Left kidney (tissue), 2 donors: Measurements from ENCODE around the gene UBXN6. TPM values are rescaled to one million over a fixed set of nuclear protein-coding genes. Genes with fewer than 3 reads are reported as not detected.
A peak's percentile ranks its signal among the peaks of the same experiment; 100 is the strongest.

ENCODE experiments used
- DNase-seq: peaks from one replicate; pipeline ENCODE4 v3.0.0-alpha.2; 2013
- polyA plus RNA-seq: library from polyadenylated mRNA; unstranded; fragments of 120-200 nt; gene quantifications from one replicate; pipeline ENCODE4 v1.2.1, GENCODE V29; 2013; ENCODE audit not compliant: insufficient read length

The UBXN6 gene
- polyA plus RNA-seq, 1 donor: 90.3 TPM

DNA sequence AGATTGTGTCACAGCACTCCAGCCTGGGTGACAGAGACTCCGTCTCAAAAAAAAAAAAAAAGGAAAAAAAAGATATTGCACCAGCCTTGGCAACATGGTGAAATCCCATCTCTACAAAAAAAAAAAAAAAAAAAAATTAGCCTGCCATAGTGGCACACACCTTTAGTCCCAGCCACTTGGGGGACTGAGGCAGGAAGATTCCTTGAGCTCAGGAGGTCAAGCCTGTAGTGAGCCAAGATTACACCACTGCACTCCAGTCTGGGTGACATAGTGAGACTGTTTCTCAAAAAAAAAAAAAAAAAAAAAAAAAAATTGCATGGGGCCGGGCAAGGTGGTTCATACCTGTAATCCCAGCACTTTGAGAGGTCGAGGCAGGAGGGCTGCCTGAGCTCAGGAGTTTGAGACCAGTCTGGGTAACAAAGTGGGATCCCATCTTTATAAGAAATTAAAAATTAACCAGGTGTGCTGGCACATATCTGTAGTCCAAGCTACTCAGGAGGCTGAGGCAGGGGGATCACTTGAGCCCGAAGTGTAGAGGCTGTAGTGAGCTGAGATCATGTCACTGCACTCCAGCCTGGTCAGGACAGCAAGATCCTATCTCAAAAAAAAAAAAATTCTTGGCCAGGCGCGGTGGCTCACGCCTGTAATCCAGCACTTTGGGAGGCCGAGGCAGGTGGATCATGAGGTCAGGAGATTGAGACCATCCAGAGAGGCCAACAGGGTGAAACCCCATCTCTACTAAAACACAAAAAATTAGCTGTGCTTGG lies 7.4 kb upstream of the UBXN6 start:
- no peak for DNase-seq

DNA sequence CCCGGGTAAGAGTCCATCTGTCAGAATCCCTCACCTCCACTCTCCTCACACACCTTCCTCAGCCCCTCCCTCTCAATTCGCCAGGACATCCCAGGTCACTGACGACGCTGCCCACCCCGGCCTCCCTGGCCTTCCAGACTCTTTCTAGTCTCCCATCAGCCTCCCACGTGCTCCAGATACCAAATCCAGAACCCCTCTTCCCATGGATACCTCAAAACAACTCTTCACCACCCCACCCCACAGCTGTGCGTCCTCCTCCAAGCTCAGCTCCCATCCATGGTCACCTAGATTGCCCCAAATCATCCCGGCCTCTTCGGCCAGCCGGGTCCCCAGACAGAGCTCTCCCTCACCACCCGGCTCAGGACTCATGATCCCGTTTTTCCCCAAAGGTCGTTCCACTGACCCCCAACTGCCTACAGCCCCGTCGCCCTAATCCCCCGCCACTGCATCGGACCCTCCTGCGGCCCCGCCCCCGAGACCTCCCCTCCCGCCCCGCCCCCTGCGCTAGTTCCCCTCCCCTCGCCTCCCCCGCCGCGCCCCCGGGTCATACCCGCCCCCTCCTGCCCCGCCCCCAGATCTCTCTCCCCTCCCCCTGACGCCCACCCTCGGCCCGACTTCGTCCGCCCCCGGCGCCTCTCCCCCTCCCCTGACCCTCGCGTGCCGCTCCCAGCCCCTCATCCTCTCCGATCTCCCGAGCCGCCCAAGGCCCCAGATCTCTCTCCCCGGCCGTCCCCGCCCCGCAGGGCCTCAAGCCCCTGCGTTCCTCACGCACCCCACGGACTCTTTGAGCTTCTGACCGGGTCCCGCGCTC lies 546 bp downstream of the UBXN6 start:
- no peak for DNase-seq

DNA sequence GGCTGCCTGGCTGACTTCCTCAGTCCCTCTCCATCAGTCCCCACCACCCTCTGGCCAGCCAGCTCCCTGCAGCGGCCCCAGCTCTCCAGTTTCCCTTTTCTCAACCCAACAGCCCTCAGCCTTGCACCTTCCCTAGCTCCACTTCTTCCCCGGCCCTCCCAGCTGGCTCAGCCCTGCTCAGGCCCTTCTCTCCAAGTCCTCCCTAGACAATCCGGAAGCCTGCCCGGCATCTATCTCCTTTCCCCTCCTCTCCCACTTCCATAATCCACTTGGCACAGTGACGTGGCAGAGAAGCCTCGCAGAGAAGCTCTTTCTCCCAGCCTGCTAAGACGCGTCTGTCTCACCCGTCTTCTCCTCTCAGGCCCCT lies 1.1 kb downstream of the UBXN6 start:
- no peak for DNase-seq

DNA sequence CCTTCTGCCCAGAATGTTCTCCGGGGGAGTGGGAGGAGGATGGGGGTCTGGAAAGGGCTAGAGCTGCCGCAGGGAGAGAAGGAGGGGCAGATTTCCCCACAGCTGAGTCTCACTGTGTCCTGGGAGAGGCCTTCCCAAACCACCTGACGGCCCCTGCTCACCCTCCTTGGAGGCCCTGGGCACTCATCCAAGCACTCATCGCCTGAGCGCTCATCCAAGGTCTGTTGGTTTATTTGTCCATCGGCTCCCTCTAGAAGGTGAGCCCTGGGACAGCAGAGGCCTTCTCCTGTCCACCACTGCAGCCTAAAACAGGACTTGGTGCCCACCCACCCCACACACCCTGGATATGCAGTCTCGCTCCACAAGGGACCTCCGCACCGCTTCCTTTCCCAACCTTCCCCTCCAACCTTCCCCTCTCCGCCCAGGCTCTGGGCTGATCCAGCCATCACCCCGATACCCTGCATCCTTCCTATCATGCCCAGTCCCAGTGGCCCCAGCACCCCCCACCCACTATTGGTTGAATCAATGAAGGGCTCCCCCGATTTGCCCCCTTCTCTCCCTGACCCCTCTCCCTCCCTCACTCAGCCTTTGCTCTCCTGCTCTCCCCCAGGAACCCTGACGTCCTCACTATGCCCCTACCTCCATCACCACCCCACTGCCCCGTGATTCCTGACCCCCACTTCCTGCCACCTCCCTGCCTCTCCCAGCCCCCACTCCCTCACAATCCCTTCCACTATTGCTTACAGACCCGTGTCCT lies 1.7 kb downstream of the UBXN6 start:
- DNase-seq: peak; percentile 82

DNA sequence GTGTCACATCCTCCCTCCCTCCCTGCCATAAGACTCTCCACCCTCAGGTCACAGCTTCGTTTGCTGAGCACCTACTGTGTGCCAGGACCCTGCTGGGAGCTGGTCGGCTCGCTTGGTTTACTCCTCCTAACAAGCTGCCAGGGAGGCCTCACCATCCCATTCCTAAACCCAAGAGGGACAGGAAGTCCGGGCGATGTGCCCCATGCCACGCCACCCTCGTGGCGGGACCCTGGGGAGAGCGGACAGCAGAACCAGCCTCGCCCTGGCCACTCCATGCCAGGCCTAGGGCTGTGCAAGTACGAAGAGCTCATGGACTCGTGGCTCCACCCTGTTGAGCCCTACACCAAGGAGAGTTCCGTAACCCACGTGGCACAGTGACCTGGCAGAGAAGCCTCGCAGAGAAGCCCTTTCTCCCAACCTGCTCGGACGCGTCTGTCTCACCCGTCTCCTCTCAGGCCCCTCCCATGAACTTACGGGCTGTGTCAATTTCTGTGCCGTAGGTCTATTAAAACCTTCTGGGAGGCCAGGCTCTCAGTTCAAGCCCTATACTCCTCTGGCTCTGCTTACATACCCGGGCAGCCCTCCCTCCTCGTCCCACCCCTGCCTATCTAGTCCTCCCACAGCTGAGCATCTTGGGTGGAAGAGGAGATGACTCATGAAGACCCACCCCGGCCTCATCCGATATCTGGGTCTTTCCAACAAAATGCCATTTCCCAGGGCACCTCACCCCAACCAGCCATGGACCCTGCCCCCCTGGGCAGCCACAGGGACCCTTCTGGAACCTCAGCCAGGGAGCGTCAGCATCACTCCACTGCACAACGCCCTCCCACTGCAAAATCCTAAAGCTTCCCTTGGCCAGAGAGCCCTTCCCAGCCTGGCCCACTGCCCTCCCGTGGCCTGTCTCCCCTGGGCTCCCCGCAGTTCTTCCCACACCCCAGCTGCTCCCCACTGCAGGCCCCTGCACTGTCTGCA lies 2.6 kb downstream of the UBXN6 start:
- DNase-seq: no peak

DNA sequence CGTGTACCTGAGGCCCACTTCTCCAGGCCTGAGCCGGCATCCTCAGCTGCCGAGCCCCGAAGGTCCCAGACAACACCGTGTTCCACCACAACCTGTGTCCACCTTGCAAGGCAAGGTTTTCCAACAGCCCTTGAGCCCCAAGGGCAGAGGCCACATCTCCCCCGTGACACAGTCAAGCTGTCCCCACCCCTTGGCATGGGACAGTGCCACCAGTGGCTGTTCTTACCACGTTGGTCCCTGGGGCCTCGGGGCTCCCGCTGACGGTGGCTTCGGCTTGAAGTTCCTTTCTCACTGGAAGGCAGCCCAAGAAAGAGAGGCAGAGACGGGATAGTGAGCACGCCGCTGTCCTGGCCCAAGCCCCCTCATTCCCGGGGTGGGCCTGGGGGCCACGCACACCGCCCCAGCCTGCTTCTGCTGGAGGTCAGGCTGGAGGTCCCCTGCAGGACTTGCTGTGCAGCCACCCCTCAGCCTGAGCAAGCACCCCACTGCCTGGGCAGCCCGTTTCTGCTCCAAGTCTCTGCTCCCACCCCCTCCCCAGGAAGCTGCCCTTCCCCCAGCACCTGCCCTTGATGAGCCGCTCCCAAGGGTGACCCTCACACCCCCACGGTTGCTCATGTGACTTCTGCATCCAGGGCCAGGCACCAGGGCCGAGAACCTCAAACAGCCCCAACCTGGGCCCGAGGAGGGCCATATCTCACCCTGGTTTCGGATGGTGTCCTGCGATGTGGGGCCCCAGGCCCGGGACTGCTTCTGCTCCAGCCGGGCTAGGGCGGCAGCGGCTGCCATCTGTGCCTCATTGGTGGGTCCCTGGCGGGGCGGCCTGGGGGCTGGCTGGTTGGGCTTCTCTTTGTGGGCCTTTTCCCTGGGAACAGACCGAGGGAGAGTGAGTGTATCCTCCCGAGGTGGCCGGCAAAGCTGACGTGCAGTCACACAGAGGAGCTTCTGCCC lies 4.1 kb downstream of the UBXN6 start:
- no peak for DNase-seq

DNA sequence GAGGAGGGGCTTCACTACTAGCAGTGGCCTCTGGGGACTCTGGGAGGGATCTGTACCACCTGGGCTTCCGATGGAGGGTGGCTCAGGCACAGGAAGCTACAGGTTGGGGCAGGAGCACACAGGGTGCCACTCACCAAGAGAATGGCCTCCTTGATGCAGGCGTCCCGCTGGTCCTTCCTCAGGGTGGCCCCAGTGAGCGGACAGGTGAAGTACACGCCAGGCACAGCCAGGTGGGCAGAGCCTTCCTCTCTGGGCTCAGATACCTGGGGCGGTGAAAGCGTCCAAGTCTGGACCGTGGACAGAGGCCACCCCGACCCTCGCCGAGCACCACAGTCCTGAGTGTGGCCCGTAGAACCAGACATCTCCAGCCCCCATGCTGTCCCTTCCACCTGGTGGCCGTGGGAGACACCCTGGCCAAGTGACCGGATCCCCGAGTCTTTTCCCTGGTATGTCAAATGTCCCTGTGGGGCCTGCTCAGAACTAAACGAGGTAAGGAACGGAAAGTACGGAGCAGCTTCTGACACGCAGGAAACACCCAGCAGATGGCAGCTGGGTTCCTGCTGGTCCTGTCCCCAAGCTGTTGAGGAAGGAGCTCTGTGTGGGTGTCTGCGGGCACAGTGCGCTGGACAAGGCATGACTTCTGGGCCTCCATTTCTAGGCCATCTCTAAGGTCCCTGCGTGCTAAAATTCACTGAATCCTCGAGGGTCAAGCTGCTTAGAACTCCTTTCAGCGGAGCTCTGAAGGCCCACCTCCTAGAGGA lies 5.2 kb downstream of the UBXN6 start:
- DNase-seq: no peak

DNA sequence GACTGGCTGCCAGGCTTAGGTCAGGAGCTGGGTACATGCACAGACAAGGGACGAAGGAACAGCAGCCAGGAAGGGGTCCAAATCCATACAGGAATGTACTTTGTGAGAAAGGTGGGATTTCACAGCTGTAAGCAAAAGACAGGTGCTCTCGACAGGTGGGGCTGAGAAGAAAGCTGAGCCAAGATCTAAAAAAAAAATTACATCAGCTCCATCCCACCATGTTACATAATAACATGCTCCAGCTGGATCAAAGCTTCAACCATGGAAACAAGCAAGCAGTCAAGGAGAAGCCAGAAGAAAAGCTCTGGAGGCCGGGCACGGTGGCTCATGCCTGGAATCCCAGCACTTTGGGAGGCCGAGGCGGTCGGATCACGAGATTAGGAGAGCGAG lies 8.0 kb downstream of the UBXN6 start:
- no peak for DNase-seq

DNA sequence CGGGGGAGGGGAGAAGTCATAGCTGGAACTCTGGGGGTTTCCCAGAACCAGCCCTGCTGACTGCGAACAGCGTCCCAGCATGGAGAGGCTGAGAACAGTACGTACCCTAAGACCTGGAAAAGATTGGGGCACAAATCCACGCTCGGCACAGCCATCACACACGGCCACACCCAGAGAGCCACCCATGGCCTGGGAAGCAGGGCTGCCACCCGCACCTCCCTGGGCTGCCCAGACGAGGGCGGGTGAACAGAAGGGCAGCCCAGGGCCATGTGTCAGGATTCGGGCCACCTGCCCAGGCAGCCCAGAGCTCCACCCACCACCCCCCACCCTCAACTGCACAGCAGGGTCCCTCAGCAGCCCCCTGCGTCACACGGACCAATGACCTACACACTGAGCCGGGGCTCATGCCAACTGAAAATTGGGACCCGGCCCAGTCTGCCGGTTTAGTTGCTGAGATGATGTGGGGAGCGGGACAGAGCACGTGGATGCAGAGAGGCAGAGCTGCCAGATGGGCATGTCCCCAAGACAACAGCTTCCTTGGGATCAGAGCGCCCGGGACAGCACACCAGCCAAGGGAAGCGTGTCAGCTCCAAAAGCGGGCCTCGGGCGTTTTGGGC lies 8.5 kb downstream of the UBXN6 start:
- no peak for DNase-seq

DNA sequence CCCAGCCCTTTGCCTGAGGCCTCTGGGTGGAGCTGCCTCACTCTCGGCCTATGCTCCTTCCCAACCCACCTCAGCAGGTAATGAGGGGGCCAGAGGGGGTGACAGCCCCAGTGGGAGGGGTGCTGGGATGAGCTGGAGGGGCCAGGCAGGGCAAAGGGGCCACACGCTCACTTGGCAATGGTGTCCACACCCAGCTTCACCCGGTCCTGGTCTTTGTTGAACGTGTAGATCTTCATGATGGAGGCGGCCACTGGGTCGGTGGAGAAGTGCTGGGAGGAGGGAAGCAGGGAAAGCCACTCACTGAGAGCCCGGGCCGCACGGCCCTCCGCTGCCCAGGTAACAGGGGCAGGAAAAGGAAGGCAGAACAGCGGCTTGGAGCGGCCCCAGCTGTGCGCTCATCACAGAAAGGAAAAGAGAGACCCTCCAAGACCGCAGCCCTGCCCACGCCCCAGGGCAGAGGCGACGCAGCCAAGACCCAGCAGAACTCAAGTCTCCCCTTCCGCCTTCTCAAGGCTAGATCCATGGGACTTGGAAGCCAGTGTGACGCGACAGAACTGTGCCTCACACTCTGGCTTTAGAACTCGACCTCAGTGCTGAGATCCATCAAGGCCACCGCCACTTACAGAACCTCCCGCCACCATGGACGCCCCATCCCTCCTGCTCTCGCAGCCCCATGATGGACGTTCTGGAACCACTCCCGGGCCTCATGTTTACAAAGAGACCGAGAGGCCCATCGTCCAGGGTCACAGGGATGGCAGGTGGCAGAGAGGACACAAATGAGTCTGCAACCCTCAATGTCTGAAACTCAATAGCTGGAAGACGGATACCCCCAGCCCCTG lies 9.2 kb downstream of the UBXN6 start:
- DNase-seq: no peak

DNA sequence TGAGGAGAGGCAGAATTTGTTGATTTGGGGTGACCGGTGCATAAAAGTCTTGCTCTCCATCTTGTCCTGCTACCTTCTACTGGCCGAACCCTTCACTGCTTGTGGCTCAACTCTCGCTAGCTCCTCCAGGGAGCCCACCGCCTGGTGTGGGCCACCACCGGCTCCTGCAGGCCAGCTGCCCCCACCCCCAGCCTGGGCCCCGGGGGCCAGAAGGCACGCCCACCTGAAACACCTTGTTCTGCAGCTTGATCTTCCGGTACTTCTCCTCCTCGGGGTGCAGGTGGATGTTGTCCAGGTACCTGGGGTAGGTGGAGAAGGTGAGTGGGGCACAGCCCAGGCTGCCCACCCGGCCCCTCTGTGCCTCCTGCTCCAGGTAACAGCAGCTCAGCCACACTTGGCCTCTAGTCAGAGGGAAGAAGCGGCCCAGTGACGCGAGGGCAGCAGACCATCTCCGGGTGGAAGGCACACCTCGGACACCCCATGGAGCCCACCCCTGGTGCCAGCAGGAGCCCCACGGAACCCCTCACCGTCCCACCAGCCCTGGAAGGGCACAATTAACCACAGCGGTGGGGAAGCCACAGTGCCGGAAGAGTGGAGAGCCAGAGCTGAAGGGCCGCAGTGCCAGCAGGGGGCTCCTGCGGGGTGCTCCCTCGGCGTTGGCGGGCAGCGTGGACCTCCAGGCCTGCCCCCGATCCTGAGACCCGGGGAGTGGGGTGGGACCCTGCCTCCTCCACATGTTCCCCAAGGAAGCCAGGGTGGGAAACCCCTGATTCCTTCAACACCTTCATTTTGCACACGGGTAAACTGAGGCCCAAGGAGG lies 10.1 kb downstream of the UBXN6 start:
- no peak for DNase-seq

DNA sequence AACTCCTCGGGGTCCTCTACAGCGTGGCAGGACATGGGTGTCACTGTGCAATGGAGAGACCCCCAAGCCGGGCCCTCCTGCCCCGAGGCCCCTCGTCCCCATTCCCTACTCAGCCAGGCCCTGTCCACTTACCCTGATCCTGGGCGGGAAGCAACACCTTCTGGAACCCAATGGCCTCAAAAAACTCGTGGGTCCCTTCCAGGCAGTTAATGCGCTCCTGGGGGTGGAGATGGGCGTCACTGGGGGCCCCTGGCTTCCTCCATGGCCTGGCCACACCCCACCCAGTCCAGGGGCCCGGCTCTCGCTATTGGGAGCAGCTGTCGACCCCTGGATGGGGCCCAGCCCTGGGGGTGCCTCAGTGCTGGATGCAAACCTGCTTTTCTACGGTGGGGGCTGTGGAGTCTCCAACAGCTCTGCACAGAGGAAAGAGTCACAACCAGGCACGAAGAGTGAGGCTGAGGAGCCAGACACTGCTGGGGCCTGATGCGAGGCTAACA lies 10.8 kb downstream of the UBXN6 start:
- no peak for DNase-seq

DNA sequence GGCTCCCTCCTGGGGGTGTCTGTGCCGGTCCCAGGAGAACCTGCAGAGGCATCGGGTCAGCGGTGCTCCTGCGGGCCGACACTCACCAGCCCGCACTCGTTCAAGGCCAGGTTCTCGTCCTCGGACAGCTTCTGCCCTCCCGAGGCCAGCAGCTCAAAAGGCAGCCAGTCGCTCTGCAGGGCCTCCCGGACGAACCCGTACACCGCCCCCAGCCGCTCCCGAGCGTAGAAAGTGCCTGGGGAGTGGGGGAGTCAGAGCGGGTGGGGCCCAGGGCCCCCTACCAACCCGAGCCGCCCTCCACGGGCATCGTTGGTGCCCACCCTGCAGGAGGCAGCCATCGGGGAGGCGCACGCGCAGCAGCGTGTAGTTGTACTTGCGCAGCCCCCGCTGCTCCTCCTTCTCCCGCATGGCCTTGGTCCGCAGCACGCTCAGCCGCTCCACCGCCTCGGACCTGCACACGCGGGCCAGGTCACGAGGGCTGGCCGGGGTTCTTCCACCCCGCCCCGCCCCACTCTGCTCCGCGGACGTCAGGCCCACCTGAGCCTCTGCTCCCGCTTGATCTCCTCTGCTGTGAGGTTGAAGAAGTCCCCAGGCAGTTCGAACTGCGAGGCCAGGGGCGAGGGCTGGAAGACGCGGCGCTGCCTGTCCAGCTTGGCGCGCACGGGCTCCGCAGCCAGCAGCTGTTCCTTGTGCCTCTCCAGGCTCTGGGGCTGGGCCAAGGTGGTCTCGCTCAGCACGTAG lies 11.5 kb downstream of the UBXN6 start:
- no peak for DNase-seq

DNA sequence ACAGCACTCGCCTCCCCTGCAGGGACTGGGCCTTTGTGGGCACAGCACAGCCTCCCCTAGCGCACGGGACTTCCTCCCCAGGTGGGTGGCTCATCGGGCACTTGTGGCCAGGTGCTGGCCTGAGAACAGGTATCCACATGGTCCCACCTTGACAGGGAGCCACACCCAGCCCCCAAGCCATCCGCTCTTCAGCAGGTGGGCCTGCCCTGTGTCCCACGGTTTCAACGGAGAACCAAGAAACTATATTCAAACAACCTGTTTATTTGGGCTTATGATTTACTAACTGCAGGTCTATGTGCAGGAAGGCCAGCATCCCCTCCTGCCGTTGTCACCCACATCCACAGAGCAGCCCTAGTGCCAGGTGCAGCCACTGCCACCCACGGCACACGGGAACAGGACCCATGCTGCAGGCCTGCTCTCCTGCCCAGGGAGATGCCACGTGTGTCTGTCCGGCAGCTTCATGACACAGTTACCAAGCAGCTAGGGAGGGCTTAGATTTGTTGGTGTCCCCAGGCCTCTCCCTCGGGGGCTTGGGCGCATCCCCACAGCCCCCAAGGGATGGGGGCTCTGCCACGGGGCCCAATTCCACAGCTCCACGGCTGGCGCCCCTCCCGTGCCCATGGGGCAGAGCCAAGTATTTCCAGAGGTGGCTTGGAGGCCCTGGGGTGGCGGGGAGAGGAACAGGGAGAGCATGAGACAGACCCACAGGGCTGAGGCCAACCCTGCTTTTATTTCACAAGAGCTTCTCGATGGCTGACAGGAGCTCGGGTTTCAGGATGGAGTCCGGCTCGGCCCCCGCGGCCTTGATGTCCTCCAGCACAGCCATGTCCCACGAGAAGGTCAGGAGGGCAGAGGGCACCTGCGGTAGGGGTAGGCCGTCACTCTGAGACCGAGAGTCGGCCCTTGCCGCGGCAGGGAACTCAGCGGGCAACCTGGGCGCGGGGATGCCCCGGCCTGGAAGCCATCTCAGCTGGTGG lies 12.5 kb downstream of the UBXN6 start:
- no peak for DNase-seq
